ACC112 (cell line): ENCODE results near the gene LPIN2.
"Not testable (repeated sequence)": the region's sequence is repeated elsewhere in the genome, so short reads cannot be mapped to it uniquely, and the experiment has no call there.

Source experiments
- H2AFZ ChIP-seq: fragments of 200-600 bp; sonication (generic); one replicate; pipeline ENCODE4 v1.6.0; 2017; ENCODE audit warnings: antibody characterized with exemption, low read length; ENCODE audit not compliant: unreplicated experiment
- H3K27ac ChIP-seq: fragments of 200-600 bp; sonication (generic); 2 replicates; pipeline ENCODE4 v1.5.1; 2014; ENCODE audit warnings: low read depth, mild to moderate bottlenecking, antibody characterized with exemption, low read length, moderate library complexity
- H3K27me3 ChIP-seq: fragments of 200-600 bp; sonication (generic); 2 replicates; pipeline ENCODE4 v1.6.1; 2014; ENCODE audit warnings: mild to moderate bottlenecking, antibody characterized with exemption, low read length, moderate library complexity, mixed read lengths; ENCODE audit not compliant: insufficient read depth
- H3K36me3 ChIP-seq: fragments of 200-600 bp; sonication (generic); 2 replicates; pipeline ENCODE4 v1.6.1; 2016; ENCODE audit warnings: mild to moderate bottlenecking, antibody characterized with exemption, low read length, moderate library complexity, mixed read lengths; ENCODE audit not compliant: insufficient read depth
- H3K4me1 ChIP-seq: fragments of 200-600 bp; sonication (generic); one replicate; pipeline ENCODE4 v1.6.1; 2016; ENCODE audit warnings: low read length, mixed read lengths; ENCODE audit not compliant: insufficient read depth, unreplicated experiment, control insufficient read depth
- H3K4me3 ChIP-seq: fragments of 200-600 bp; sonication (generic); 2 replicates; pipeline ENCODE4 v1.5.1; 2014; ENCODE audit warnings: mild to moderate bottlenecking, low read depth, low read length
- H3K79me2 ChIP-seq: fragments of 200-600 bp; sonication (generic); one replicate; pipeline ENCODE4 v1.6.0; 2016; ENCODE audit warnings: low read length; ENCODE audit not compliant: control insufficient read depth, unreplicated experiment, insufficient read depth

The LPIN2 gene

DNA sequence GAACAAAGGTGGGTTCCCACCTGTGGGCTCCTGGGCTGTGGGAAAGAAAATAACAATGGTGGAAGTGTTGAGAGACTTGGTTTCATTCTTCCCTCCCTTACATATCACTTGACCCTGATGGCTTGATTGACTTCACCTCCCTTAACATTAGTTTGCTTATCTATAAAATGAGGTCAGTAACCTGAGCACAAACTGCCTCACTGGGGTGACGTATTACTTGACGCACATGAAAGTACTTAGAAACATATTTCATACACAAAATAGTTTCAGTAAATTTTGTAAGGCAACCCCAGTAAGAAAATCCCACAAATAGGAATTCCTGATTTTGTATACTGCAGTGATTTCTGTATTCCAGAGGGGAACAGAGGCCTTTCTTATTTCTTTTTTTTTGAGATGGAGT lies 29.4 kb upstream of the LPIN2 start:
- Histone ChIP-seq H3K79me2 (no peaks in the 10 kb centered on the region), H3K27me3 (no peaks in the 10 kb centered on the region), H2AFZ (no peak overlapping the region), H3K4me3 (no peak overlapping the region), H3K4me1 (peaks cover 4% of the 10 kb centered on the region), H3K27ac (no peak overlapping the region), H3K36me3 (no peaks in the 10 kb centered on the region)

DNA sequence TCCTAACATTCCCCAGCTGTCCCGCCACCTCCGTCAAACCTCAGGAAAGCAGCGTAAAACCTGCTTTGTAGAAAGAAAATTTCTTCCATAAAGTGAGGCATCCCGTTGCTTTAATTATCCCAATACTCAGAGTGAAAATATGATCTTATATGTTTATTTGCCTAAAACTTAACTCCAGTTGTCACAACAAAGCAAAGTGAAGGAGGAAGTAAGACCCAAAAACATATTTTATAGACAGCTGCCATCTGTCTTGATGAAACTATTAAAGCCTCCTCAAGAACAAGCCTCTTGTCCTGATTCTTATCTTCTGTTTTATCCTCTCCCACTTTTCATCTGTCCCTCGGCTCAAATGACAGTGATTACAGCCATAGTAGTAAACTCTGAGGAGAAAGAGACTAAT lies 28.9 kb upstream of the LPIN2 start:
- Histone ChIP-seq H3K4me1 (peaks cover 4% of the 10 kb centered on the region), H3K36me3 (no peaks in the 10 kb centered on the region), H3K4me3 (no peak overlapping the region), H2AFZ (no peak overlapping the region), H3K27me3 (no peaks in the 10 kb centered on the region), H3K27ac (no peak overlapping the region), H3K79me2 (no peaks in the 10 kb centered on the region)

DNA sequence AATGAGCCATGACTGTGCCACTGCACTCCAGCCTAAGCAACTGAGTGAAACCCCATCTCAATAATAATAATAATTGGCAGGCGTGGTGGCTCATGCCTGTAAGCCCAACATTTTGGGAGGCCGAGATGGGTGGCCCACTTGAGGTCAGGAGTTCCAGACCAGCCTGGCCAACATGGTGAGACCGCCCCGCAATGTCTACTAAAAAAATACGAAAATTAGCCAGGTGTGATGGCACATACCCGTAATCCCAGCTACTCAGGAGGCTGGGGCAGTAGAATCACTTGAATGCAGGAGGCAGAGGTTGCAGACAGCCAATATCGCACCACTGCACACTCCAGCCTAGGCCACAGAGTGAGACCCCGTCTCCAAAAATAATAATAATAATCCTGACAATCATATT lies 27.9 kb upstream of the LPIN2 start:
- Histone ChIP-seq H3K27me3 (no peaks in the 10 kb centered on the region), H3K36me3 (no peaks in the 10 kb centered on the region), H2AFZ (no peak overlapping the region), H3K79me2 (no peaks in the 10 kb centered on the region), H3K4me1 (peaks cover 4% of the 10 kb centered on the region), H3K27ac (no peak overlapping the region), H3K4me3 (no peak overlapping the region)

DNA sequence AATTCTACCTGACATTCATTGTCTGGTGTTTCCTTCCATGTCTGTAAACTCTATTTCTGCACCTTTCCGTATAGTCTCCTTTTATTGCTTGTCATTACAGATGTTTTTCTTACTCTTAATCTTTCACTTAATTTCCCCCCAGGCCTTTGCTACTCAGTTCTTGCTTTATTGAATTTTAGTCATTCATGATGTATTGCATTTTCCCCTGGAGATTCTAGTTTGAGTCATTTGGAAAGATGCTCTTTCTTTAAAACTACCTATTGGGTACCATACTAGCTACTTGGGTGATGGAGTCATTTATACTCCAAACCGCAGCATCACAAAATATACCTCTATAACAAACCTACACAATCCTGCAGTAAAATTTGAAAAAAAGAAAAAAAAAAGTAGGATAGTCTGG lies 27.2 kb upstream of the LPIN2 start:
- H3K27ac ChIP-seq, result no peak overlapping the region
- H3K4me3 ChIP-seq, result no peak overlapping the region
- H3K36me3 ChIP-seq, result no peaks in the 10 kb centered on the region
- H3K27me3 ChIP-seq, result no peaks in the 10 kb centered on the region
- H2AFZ ChIP-seq, result no peak overlapping the region
- H3K79me2 ChIP-seq, result no peaks in the 10 kb centered on the region
- peaks cover 4% of the 10 kb centered on the region for H3K4me1 ChIP-seq

DNA sequence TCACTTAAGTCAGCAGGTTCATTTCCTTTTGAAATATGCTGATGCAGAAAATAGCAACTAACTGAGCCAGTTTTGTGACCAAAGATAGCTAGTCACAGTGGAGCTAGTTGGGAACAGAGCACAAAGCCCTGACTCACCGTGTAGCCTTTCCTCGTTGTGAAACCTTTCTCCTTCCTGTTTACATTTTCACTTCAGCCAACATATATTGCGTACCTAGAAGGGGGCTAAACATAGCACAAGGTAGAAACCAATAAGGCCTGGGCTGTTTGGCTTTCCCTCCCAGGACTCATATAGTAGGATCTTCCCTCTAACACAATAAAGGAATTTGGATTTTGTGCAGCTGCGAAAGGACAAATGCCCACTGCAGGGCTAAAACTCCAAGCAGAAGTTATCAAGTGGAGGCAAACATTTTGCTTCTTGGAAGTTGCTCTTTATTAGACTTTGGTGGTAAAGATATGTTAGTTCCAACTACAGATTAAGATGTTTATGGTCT lies 24.5 kb upstream of the LPIN2 start:
- Histone ChIP-seq H3K27ac (peak overlapping the region; percentile 37), H3K36me3 (no peaks in the 10 kb centered on the region), H3K27me3 (no peaks in the 10 kb centered on the region), H3K4me1 (peaks cover 4% of the 10 kb centered on the region), H3K79me2 (no peaks in the 10 kb centered on the region), H3K4me3 (no peak overlapping the region), H2AFZ (no peak overlapping the region)

DNA sequence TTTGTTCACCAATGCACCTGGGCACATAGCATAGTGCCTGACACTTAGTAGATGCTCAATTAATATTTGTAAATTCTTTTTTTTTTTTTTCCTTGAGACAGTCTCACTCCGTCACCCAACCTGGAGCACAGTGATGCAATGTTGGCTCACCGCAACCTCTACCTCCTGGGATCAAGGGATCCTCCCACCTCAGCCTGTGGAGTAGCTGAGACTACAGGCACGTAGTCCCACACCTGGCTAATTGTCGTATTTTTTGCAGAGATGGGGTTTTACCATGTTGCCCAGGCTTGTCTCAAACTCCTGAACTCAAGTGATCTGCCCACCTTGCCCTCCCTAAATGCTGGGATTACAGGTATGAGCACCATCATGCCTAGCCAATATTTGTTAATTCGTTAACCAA lies 23.2 kb upstream of the LPIN2 start:
- Histone ChIP-seq H3K36me3 (no peaks in the 10 kb centered on the region), H3K4me1 (peaks cover 4% of the 10 kb centered on the region), H3K4me3 (no peak overlapping the region), H2AFZ (no peak overlapping the region), H3K27ac (no peak overlapping the region), H3K27me3 (no peaks in the 10 kb centered on the region), H3K79me2 (no peaks in the 10 kb centered on the region)

DNA sequence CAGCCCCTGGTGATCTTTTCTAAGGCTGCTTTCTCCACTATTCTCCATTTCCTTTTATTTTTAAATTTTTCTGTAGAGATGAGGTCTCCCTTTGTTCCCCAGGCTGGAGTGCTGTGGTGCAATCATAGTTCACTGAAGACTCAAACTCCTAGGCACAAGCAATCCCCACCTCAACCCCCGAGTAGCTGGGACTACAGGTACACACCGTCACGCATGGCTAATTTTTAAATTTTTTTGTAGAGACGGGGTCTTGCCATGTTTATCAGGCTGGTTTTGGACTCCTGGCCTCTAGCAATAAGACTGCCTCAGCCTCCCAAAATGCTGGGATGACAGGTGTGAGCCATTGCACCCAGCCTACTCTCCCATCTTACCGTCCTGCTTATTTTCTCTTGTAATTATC lies 22.7 kb upstream of the LPIN2 start:
- no peaks in the 10 kb centered on the region for H3K36me3 ChIP-seq
- H3K4me3 ChIP-seq, result no peak overlapping the region
- no peaks in the 10 kb centered on the region for H3K79me2 ChIP-seq
- no peak overlapping the region for H2AFZ ChIP-seq
- H3K4me1 ChIP-seq, result peaks cover 4% of the 10 kb centered on the region
- H3K27ac ChIP-seq, result no peak overlapping the region
- H3K27me3 ChIP-seq, result no peaks in the 10 kb centered on the region

DNA sequence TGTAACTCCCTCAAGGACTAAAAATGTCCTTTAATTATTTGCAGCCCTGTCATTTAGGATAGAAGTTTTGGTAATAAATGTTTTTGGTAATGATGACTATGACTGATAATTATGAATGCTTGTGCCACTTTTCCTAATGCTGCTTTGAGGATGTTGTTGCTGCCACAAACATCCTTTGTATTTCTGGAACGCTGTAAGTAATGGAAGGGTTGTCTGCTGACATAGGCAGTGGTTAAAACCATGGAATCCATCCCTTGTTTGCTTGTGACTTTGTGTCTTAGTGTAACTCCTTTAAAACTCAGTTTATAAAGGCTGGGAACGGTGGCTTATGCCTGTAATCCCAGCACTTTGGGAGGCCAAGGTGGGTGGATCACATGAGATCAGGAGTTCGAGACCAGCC lies 19.8 kb upstream of the LPIN2 start:
- H3K27ac ChIP-seq, result no peak overlapping the region
- H3K4me1 ChIP-seq, result peaks cover 3% of the 10 kb centered on the region
- no peaks in the 10 kb centered on the region for H3K79me2 ChIP-seq
- H3K4me3 ChIP-seq, result no peak overlapping the region
- H3K36me3 ChIP-seq, result no peaks in the 10 kb centered on the region
- H2AFZ ChIP-seq, result no peak overlapping the region
- no peaks in the 10 kb centered on the region for H3K27me3 ChIP-seq

DNA sequence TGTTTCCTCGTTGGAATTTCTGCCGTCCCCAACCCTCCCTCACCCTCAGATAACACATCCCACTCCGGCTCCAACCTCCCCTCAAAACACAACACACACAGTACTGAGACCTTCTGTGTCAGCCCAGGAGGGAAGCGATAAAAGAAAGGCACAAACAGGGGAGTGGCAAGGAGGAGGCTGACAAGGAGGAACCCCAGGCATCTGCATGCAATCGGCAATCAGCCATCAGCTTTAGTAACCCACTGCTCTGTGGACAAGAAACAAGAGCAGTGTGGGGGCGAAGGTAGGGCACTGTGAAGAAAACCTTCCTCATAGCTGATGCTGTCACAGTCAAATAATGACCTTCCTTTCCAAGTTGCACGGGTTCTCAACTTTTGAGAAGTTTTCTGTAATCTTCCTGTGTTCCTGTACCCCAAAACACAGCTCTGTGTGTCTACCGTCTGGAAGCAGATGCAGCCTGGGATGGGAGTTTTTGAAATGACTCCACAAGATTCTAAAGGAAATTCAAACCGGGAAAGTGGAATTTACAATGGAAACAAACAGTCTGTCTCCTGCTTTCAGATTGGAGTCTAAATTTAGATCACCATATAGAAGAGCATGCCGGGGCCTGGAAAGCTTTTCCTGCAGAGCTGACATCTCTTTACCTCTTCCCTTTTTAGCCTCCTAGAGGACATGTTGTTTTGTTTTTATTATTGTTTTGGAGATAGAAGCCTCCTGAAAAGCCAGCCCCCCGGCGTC lies 16.4 kb upstream of the LPIN2 start:
- Histone ChIP-seq H3K36me3 (no peaks in the 10 kb centered on the region), H2AFZ (no peak overlapping the region)

DNA sequence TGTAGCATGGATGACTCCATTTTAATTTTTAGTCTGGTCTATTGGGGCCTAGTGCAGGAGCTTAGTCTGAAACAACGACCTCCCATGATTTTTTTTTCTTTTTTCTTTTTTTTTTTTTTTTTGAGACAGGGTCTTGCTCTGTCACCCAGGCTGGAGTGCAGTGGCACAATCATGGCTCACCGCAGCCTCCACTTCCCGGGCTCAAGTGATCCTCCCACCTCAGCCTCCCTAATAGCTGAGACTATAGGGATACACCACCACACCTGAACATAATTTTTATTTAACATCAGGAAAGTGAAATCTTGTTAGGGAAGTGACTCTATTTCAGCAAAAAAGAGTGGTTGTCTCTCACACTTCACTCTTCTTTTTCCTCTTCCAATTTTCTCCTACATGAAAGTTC lies 15.2 kb upstream of the LPIN2 start:
- not testable (repeated sequence) for H3K27me3 ChIP-seq, H3K4me1 ChIP-seq, H3K36me3 ChIP-seq, H3K27ac ChIP-seq, H2AFZ ChIP-seq, H3K79me2 ChIP-seq, H3K4me3 ChIP-seq

More for the DNA sequence above, 16.4 kb upstream of the LPIN2 start:
- Histone ChIP-seq H3K27me3 (no peaks in the 10 kb centered on the region), H3K27ac (no peak overlapping the region), H3K4me3 (no peak overlapping the region), H3K79me2 (no peaks in the 10 kb centered on the region), H3K4me1 (no peaks in the 10 kb centered on the region)

DNA sequence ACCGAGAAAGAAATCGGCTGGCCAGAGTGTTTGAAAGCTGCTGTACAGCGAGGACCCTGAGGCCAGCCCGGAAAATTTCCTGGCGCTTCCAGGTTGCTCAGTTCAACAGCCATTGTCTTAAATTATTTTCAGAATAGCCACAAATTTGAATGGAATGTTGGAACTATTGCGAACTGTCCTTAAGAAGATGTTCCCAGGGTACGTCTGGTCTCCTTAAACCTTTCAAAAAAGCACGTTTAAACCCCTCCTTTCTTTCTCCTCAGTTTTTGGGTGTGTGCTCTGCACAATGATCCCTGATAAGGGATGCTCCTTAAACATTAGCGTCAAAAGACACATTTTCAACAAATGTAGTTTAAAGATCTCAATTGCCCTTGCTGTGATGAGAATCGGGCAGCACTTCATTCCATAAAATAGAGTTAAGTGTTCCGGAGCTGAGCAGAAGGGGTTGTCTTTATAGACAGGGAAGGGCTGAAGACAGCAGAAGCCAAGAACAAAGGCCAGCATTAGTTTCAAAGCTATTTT lies 14.5 kb upstream of the LPIN2 start:
- Histone ChIP-seq H3K4me3 (no peak overlapping the region), H3K36me3 (no peaks in the 10 kb centered on the region), H3K27me3 (no peaks in the 10 kb centered on the region), H3K27ac (no peak overlapping the region), H2AFZ (no peak overlapping the region), H3K4me1 (no peaks in the 10 kb centered on the region), H3K79me2 (no peaks in the 10 kb centered on the region)
